Stimulated activated memory B cell treated with anti-CD40 and anti-IgM and Interleukin-4, amounts not matched to agents 10 μg/mL and 1 μg/mL and 100 μg/mL, for 72 hours (primary cell): ENCODE data around the gene PARP16.
A peak's percentile ranks its signal among the peaks of the same experiment; 100 is the strongest.

Source experiments
- ATAC-seq: fragments of 150-1000 bp; cut with Tn5 transposase; 2 replicates; pipeline ENCODE4 v1.10.0; 2021
- H3K27ac Mint-ChIP-seq: one replicate; pipeline ENCODE4 v1.8.0; 2022; ENCODE audit warnings: mild to moderate bottlenecking, mixed read lengths
- H3K27me3 Mint-ChIP-seq: one replicate; pipeline ENCODE4 v1.8.0; 2022; ENCODE audit warnings: mixed read lengths
- H3K36me3 Mint-ChIP-seq: one replicate; pipeline ENCODE4 v1.8.0; 2022; ENCODE audit warnings: mixed read lengths
- H3K4me1 Mint-ChIP-seq: one replicate; pipeline ENCODE4 v1.8.0; 2022; ENCODE audit warnings: mixed read lengths
- H3K4me3 Mint-ChIP-seq: one replicate; pipeline ENCODE4 v1.8.0; 2022; ENCODE audit warnings: mild to moderate bottlenecking, moderate library complexity, mixed read lengths
- H3K9me3 Mint-ChIP-seq: one replicate; pipeline ENCODE4 v1.8.0; 2022; ENCODE audit warnings: mixed read lengths

Gene PARP16

DNA sequence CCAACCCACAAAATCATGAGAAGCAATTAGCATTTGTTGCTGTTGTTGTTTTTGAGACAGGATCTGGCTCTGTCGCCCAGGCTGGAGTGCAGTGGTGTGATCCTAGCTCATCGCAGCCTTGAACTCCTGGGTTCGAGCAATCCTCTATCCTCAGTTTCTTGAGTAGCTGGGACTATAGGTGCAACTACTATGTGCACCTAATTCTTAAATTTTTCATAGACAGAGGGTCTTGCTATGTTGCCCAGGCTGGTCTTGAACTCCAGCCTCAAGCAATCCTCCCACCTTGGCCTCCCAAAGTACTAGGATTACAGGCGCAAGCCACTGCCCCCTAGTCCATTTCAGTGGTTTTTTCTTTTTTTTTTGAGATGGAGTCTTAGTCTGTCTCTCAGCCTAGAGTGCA, 18.3 kb downstream of the PARP16 start:
- peaks cover 7% of the 10 kb centered on the region for H3K4me1 Mint-ChIP-seq
- H3K9me3 Mint-ChIP-seq: no peaks in the 10 kb centered on the region
- no peak for ATAC-seq
- no peaks in the 10 kb centered on the region for H3K27me3 Mint-ChIP-seq
- H3K36me3 Mint-ChIP-seq: peaks cover 23% of the 10 kb centered on the region
- H3K27ac Mint-ChIP-seq: no peak overlapping the region
- no peak overlapping the region for H3K4me3 Mint-ChIP-seq

DNA sequence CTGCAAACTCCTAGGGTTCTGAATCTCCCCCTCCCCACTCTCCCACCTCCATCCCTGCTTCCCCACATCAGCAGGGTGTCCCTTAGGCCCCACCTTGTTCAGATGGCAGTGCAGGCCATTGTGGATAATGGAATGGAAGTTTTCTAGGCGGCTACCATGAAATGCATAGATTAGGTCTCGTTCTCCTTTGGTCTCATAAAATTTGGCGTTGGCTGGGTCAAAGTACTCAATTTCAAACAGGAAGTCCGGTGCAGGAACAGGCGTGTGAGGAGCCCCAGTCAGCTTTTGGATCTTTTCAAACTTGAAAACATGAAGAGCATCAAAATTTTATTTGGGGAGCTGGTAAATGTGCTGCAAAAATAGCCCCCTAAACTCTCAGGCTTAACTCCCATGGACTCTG, 20.2 kb downstream of the PARP16 start:
- H3K27ac Mint-ChIP-seq: no peak overlapping the region
- peaks cover 32% of the 10 kb centered on the region for H3K36me3 Mint-ChIP-seq
- no peak overlapping the region for H3K4me3 Mint-ChIP-seq
- no peak for ATAC-seq
- no peaks in the 10 kb centered on the region for H3K27me3 Mint-ChIP-seq
- no peaks in the 10 kb centered on the region for H3K4me1 Mint-ChIP-seq
- no peaks in the 10 kb centered on the region for H3K9me3 Mint-ChIP-seq

DNA sequence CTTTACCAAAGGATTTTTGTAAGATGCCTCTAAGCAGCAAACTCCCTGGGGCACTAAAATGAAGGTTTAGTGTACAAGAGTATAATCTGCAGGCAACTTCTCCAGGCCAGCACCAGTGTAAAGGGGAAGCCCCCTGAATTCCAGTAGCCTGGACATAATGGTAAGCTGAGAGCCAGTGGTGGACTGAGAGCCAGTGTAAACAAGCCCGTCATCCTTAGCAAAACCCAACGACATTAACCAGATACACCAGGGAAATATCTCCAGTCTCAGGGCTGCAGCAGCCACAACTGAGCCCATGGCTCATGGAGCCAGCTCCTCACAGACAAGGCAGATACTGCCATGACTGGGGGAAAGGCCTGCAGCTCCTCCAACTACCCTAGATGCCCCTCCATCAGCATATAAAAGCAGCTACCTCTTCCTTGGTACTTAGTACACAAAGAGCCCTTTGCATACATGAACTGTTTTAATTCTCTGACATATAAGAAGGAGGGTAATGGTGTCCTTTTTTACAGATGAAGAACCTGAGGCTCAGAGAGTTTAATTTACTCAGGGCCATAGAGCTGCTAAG, 21.7 kb downstream of the PARP16 start:
- Mint-ChIP-seq H3K27ac (no peak overlapping the region), H3K4me1 (no peaks in the 10 kb centered on the region), H3K4me3 (no peak overlapping the region), H3K36me3 (peaks cover 46% of the 10 kb centered on the region), H3K27me3 (no peaks in the 10 kb centered on the region), H3K9me3 (no peaks in the 10 kb centered on the region)
- no peak for ATAC-seq

DNA sequence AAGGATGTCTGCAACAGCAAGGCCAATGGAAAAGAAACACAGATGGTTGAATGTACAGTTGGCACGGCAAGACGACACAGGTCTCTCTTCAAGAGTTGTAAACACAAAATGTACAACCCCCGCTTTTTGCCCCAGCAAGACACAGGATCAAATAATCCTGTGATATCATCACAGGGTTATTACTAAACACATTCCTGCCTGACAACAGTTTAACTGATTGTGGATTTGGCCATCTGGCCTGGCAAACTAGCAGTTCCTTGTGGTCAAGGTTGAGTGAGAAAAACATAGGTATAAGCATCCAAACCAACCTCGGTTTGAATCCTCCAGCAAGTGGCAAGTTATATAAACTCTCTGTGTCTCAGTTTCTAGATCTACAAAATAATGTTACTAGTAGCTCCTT, 23.4 kb downstream of the PARP16 start:
- no peak overlapping the region for H3K27ac Mint-ChIP-seq
- no peaks in the 10 kb centered on the region for H3K27me3 Mint-ChIP-seq
- peaks cover 58% of the 10 kb centered on the region for H3K36me3 Mint-ChIP-seq

DNA sequence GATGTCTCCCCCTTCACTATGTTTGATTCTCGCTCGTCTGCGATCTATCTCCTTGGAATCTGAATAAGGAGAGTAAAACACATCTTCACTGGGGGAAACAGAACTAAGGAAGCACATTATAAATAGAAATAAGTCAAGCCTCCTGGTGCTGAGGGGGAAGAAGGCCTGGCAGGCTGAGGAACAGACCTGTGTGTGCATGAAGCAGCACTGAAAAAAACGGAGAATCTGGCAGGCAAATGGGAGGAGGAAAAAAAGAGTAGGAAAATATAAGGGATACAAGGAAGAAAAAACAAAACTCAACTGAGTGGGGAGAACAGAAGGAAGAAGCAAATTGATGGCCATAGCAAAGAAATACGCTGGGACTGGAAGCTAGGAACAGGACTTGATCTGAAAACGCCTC, 25.7 kb downstream of the PARP16 start:
- Mint-ChIP-seq H3K27ac (no peak overlapping the region), H3K36me3 (peaks cover 65% of the 10 kb centered on the region), H3K4me1 (no peaks in the 10 kb centered on the region), H3K9me3 (no peaks in the 10 kb centered on the region), H3K4me3 (no peak overlapping the region), H3K27me3 (no peaks in the 10 kb centered on the region)
- ATAC-seq: no peak

More for the DNA sequence above, 23.4 kb downstream of the PARP16 start:
- H3K9me3 Mint-ChIP-seq: no peaks in the 10 kb centered on the region
- H3K4me3 Mint-ChIP-seq: no peak overlapping the region
- no peak for ATAC-seq
- H3K4me1 Mint-ChIP-seq: no peaks in the 10 kb centered on the region

DNA sequence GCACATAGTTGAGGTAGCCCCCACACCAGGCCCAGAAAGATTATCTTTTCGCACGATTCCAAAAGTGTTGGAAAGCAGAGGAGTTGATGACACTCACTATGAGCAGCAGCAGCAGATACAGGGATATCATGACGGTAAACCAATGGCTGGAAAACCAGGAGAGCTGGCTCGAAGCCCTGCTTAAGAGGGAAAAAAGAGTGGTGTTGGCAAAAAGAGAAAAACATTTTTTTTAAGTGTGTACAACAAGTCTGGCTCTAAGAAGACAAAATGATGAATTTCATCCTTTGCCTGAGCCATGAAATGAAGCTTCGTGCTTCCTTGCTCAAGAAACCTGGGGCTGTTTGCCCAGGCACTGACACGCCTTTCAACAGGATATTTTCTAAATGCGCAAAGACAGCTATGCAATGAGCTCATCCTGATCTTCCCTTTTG, 27.3 kb downstream of the PARP16 start:
- Mint-ChIP-seq H3K4me3 (no peak overlapping the region), H3K27ac (no peak overlapping the region), H3K9me3 (no peaks in the 10 kb centered on the region), H3K4me1 (no peaks in the 10 kb centered on the region), H3K27me3 (no peaks in the 10 kb centered on the region), H3K36me3 (peaks cover 75% of the 10 kb centered on the region)
- ATAC-seq: no peak

DNA sequence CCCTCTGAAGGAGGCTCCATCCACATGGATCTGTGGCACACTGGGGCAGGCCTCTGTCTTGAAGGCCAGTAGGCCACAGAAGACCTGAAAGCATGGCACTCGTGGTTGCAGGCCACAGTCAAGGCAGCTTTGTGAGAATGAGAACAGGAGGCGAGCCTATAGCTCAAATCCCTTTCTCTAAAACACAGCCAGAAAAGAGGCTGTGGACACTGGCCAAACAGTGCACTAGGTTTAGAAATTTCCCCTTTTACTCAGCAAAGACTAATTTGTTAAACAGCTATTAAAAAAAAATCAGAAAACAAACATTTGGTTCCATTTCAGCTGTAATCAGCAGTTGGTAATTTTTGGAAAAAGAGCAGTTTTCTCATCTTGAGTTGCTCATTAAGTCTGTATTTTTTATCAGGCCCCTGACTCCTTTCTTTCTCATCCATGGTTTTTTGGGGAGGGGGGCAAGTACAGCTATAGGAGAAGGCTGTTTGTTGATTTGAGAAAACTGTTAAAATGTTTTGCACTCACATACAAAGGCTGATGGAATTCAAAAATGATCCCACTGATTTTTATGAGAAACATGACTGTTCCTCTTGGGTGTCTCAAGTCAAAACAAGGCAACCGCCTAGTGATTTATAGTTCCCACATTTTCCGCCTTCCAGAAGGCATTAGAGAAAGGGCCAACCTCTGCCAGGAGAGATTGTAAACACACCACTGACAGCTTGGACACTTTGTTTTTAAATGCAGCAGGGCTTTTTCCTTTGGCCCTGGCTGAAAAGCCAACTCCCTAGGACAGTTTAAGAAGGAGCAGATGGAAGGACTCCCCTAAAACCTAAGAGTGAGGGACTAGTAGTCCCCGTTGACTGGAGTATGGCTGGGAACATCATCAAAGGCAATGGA, 28.1 kb downstream of the PARP16 start:
- peaks cover 82% of the 10 kb centered on the region for H3K36me3 Mint-ChIP-seq
- no peak overlapping the region for H3K27ac Mint-ChIP-seq
- no peak for ATAC-seq
- H3K4me1 Mint-ChIP-seq: no peaks in the 10 kb centered on the region
- no peak overlapping the region for H3K4me3 Mint-ChIP-seq
- no peaks in the 10 kb centered on the region for H3K27me3 Mint-ChIP-seq
- H3K9me3 Mint-ChIP-seq: no peaks in the 10 kb centered on the region

DNA sequence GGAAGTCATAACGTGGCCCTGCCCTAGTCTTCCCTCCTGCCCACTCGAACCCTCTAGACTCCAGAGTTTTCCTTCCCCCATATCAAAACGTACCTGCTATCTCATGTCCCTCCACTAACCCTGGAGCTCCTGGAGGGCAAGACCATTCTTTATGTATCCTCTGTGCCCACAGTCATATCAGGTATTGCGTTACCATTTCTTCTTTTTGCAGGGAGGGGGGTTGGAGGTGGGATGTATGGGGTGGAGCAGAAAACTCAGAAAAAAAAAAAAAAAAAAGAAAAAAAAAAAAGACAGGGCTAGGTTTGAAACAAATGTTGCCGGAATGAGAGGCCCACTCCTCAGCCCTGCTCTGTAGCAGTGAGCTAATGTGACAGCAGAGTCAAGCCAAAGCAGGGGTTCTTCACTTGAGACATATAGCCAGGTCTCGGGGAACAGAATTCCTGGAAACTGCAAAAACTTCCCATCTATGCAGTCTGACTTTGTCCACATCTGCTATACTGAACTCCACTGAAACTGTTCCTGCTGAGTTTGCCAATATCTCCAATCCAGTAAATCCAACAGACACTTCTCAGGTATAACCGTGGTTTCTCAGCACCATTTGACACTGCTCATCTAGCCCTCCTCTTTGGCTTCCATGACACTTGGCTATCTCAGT, 31.1 kb downstream of the PARP16 start:
- Mint-ChIP-seq H3K4me1 (peaks cover 2% of the 10 kb centered on the region), H3K36me3 (peaks cover 63% of the 10 kb centered on the region), H3K27ac (no peak overlapping the region), H3K27me3 (no peaks in the 10 kb centered on the region), H3K4me3 (no peak overlapping the region), H3K9me3 (no peaks in the 10 kb centered on the region)
- no peak for ATAC-seq

DNA sequence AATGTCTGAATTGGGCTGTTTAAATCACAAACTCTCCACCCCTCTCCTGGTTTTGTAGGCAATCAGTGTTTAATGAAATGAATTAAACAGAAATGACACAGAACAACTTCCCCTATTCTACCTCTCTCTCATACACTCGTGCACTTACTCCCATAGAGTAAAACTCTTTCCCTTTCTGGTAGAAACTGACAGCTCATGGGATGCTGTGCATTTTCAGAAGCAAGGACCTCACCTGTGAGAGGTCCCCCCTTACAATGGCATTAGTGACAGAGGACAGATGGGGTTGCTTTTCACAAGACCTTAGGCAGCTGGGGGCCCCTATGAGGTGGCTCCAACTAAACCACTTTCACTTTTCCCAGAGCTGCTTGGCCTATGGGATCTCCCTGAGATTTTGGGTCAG, 31.9 kb downstream of the PARP16 start:
- H3K9me3 Mint-ChIP-seq: no peaks in the 10 kb centered on the region
- no peaks in the 10 kb centered on the region for H3K27me3 Mint-ChIP-seq
- H3K4me3 Mint-ChIP-seq: no peak overlapping the region
- no peak overlapping the region for H3K27ac Mint-ChIP-seq
- H3K4me1 Mint-ChIP-seq: peaks cover 11% of the 10 kb centered on the region
- ATAC-seq: no peak
- peaks cover 54% of the 10 kb centered on the region for H3K36me3 Mint-ChIP-seq

DNA sequence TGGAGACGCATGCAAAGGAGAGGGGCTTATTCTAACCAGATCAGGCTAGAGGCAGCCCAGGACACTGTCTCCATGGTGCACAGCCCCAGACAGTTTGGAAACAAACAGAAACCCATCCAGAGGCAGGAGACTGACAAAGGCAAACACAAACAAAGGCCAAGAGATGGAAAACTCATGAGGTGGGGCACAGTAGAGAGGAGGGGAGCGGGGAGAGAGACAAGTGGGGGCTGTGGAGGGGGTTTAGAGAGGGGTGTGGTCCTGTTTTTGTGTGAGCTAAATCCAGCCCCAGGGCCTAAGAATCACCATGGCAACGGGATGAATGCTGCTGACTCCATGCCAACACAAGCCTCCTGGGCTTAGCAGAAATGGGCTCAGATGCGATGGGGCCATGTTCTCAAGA, 32.3 kb downstream of the PARP16 start:
- H3K4me1 Mint-ChIP-seq: peaks cover 15% of the 10 kb centered on the region
- no peaks in the 10 kb centered on the region for H3K9me3 Mint-ChIP-seq
- peaks cover 50% of the 10 kb centered on the region for H3K36me3 Mint-ChIP-seq
- H3K27ac Mint-ChIP-seq: no peak overlapping the region
- no peak overlapping the region for H3K4me3 Mint-ChIP-seq
- no peak for ATAC-seq
- H3K27me3 Mint-ChIP-seq: no peaks in the 10 kb centered on the region

DNA sequence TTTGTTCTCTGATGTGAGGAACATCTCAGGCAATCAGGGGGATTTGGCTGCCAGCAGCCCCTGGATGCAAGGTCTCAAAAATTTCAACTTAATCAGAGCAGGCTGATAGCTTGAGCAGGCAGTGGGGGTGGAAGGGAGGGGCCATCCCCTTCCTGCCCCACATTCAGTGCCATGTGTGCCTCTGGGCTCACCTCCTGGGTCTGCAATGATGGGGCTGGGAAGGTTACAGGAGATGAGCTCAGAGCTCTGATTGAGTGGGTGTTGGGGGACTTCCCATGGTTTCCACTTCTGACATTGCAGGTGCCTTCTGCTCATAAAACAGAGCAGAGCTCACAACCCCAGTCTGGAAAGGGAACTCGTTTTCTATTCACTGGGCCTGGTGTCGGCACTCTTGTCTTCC, 37.0 kb downstream of the PARP16 start:
- peak overlapping the region; percentile 65 for H3K27ac Mint-ChIP-seq
- H3K9me3 Mint-ChIP-seq: no peaks in the 10 kb centered on the region
- peaks cover 17% of the 10 kb centered on the region for H3K4me1 Mint-ChIP-seq
- no peaks in the 10 kb centered on the region for H3K27me3 Mint-ChIP-seq
- no peak overlapping the region for H3K4me3 Mint-ChIP-seq
- ATAC-seq: peak; percentile 95
- H3K36me3 Mint-ChIP-seq: peaks cover 30% of the 10 kb centered on the region

DNA sequence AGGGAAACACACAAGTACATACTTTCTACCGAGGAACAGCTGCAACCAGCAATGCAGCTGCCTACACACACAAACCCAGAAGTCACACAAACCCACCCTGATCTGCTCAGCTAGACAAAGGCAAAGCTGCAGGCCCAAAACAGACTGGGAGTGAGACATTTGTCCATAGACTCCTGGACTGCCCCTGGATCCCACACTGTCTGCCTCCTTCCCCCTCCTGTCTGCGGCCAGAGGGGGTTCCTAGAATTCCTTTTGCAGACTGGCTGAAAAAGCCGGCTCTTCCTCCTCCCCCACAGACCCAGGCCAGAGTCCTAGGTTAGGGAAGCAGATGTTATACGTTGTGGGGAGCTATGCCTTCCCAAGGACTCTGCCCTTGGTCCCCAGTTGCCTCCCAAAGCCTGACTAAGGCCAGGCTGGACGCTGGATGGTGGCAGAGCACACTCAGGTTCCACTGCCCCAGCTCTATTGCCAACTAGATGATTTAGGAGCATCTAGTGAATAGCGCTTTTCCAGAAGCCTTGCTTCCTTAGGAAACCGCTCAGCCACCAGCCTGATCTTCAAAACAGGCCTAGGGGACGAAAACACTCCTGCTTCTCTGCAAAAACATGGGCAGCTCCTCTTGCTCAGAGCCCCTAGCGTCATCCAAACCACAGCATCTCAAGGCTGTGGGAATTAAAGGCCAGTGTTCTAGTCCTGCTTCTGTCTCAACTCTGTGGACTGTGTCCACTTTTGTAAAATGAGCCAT, 38.0 kb downstream of the PARP16 start:
- no peaks in the 10 kb centered on the region for H3K9me3 Mint-ChIP-seq
- peaks cover 30% of the 10 kb centered on the region for H3K36me3 Mint-ChIP-seq
- H3K4me3 Mint-ChIP-seq: no peak overlapping the region
- ATAC-seq: no peak
- no peaks in the 10 kb centered on the region for H3K27me3 Mint-ChIP-seq
- H3K4me1 Mint-ChIP-seq: peaks cover 17% of the 10 kb centered on the region
- H3K27ac Mint-ChIP-seq: peak overlapping the region; percentile 65

DNA sequence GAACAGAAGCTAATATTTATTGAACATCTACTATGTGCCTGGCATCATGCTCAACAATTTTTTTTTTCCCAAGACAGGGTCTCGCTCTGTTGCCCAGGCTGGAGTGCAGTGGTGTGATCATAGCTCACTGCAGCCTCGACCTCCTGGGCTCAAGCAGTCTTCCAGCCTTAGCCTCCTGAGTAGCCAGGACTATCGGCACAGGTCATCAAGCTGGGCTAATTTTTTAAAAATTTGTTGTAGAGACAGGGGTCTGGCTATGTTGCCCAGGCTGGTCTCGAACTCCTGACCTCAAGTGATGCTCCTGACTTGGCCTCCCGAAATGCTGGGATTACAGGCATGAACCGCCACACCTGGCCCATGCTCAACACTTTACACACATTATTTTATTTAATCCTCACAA, 39.7 kb downstream of the PARP16 start:
- ATAC-seq: no peak
- no peak overlapping the region for H3K27ac Mint-ChIP-seq
- no peaks in the 10 kb centered on the region for H3K27me3 Mint-ChIP-seq
- H3K4me3 Mint-ChIP-seq: no peak overlapping the region
- H3K4me1 Mint-ChIP-seq: peaks cover 17% of the 10 kb centered on the region
- peaks cover 26% of the 10 kb centered on the region for H3K36me3 Mint-ChIP-seq
- H3K9me3 Mint-ChIP-seq: no peaks in the 10 kb centered on the region

DNA sequence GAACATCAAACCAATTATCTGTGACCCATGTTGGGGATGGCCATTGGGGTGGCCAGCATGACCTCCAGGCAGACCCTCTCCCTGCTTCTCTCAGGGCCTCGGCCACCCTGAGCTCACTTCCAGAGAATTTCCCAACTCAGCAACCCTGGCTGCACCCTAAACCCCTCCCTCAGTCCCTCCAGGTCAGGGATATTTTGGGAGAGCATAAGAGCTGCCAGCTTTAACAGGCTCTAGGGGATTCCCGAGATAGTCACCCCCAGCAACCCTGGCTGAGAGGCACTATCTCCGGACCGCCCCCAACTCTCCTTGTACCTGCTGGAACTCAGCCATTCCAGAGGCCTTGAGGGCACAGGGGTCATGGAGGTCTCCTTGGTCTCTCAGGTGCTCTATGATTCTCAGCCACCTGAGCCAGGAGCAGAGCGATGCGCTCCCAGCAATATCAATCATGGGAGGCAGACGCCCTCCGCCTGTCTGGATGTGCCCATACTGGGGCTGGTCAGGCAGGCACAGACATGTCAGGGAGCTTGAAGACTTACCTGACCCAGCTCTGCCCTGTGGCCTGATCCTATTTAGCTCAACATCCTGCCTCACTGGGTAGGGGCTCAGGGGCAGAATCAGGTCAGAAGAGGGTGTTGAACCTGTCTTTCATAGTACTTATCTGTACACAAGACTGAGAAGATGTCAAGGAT, 40.5 kb downstream of the PARP16 start:
- Mint-ChIP-seq H3K4me3 (no peak overlapping the region), H3K27me3 (no peaks in the 10 kb centered on the region), H3K4me1 (peaks cover 17% of the 10 kb centered on the region), H3K27ac (no peak overlapping the region), H3K9me3 (no peaks in the 10 kb centered on the region), H3K36me3 (peaks cover 26% of the 10 kb centered on the region)
- ATAC-seq: no peak
